IPS-NIHi7 (cell line): ENCODE results near the gene ANKRD13D.

Source experiments
- DNase-seq: peaks from one replicate; pipeline ENCODE4 v3.0.0; 2012; ENCODE audit warnings: mixed read lengths; ENCODE audit errors: extremely low spot score

Gene ANKRD13D

DNA sequence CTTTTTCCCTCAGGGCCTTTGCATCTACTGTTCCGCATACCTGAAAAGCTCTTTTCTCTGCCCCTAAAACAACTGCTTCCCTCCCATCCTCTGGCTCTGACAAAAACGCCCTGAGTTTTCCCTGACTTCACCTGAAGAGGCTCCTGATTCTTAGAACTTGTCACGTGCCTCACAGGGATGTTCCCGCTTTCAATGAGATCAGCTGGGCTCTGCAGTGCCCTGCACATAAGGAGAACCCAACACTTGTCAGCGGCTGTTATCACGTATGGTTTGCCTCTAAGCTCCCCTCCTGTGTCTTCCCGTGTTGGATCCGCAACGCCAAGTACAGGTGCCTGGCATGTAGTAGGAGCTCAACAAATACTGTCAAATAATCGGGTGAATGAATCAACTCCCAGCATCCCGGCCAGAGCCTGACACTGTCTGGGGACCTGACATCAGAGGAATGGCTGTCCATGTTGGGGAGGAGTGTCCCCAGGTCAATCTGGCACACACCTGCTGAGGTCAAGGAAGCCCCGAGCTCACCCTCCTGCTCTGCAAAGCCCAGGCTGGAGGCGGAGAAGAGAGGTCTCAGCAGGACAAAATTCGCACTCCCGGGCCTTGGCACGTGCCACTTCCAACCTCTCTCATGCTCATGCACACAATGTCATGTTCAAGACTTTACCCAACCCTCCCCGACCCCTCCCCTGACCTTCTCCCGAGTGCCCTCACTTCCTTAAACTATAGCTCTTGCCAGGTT lies 27.0 kb upstream of the ANKRD13D start:
- DNase-seq = no peak

DNA sequence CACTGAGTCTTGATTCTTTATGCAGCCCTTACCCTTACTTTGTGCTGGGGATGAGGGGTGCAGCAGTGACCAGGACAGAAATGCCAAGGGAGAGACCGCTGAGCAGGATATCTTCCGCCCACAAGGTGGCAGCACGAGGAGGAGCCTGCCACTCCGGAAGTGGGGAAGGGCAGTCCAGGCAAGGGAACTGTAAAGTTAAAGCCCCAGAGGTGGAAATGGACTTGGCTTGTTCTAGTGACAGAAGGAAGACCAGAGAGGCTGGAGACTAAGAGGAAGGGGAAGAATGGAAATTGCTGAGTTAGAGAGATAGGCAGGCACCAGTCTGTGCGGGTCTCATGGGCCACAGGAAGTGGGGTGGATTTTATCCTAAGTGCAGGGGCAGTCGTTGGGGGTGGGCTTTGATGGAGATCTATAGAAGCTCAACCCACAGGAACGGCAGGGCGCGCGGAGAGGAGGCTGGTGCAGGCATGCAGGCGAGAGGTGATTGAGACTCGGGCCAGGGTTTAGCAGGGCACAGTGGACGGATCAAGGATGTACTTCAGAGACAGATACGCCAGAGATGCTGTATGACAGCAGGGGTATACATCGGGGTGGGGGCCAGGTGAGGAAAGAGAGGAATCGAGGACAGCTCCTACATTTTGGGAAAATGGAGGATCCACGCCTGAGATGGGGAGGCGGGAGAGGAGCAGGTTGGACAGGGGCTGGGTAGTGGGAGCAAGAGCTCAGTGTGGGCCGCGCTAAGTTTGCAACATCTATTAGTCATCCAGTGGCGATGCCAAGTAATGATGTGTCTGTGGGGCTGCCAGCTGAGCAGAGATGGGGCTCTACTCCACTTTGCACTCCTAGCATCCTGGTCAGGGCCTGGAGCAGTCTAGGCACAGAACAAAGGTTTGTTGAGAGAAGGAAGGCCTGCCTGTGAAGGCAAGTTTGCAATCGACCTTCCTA lies 26.1 kb upstream of the ANKRD13D start:
- peak; percentile 89 for DNase-seq

- no peak for DNase-seq
Observed at GRCh38 chr11:67264260-67264659, 24.8 kb upstream of the ANKRD13D start.

- no peak for DNase-seq
Observed at GRCh38 chr11:67264877-67265632, 24.0 kb upstream of the ANKRD13D start.

DNA sequence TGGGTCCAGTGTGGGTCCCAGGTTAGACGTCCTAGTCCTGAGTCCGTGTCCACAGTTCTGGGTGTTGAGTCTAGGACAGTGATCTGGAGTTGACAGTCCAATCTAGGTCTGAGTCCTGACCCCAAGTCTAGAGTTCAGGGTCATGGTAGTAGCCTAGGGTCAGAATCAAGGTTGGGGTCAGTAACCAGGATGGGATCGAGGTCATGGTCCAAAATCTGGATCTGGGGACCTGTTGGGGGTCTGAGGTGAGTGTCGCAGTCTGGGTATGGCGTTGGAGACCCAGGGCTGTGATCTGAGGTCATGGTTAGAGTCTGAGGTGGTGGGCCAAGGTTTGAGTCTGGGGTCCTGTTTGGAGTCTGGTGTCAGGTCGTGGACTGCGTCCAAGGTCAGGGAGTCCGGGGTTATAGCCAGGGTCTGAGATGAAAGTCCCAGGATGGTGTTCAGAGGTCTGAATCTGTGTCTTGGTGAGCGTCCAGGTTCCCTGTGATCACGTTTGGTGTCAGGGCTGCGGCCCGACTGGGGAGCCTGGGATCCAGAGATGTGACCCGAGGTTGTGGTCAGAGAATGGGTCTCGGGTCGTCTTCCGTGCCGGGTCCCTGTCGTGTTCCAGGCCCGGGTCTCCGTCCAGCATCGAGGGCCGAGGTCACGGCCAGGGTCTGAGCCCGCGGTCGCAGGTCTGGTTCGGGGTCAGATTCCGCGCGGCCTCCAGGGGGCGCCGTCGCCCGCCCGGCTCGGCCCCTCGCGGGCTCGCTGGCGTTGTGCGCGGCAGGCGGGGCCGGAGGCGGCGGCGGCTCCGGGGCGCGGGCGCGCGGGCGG lies 23.3 kb upstream of the ANKRD13D start:
- peak; percentile 88 for DNase-seq

GRCh38 chr11:67266449-67267187 lies 22.5 kb upstream of the ANKRD13D start, which contains the start of gene GRK2:
TSS of gene GRK2 (plus strand) at chr11:67266473. CDS start at chr11:67266700, 227 bp downstream.
- DNase-seq = peak; percentile 49

DNA sequence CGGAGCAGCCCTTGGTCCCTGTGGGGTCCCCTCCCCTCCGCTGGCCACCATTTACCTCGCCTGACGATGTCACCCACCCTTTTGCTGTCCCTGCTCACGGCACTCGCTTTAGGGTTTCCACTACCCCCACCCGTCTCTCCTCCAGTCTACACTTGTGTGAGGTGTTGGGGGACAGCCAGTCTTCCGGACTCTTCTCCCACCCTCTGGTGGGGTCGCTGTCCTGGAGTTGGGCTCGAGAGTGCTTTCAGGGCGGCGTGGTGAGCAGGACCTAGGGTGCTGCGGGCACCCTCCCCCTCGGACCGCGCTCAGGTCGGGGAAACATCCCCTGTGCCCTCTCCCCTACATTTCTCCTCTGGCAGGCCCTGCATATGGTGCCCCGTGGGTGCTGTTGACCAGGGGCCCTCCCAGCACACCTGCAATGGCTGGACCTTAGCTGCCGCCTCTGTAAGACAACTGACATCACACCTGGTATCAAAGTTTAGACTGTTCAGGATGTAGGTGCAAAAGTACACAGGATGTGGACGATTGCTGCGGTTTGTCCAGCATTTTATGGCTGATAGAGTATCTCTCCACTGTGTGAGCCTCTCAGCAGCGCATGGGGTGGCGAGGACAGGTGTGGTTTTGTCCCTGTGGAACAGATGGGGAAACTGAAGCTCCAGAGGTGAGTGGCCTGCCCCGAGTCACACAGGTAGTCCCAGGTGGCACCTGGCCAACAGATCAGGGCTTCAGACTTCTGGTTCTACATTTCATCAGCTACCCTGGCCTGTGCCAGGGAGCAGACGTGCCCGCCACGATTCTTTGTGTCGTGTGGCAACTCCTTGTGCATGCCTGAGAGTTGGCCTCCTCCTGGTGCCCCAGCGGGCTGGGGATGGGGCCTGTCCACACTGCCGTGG lies 21.7 kb upstream of the ANKRD13D start:
- no peak for DNase-seq

- no peak for DNase-seq
Observed at GRCh38 chr11:67268081-67268961, 20.8 kb upstream of the ANKRD13D start.

- DNase-seq = no peak
Observed at GRCh38 chr11:67268962-67269268, 20.2 kb upstream of the ANKRD13D start.

- no peak for DNase-seq
Observed at GRCh38 chr11:67269401-67270255, 19.5 kb upstream of the ANKRD13D start.

DNA sequence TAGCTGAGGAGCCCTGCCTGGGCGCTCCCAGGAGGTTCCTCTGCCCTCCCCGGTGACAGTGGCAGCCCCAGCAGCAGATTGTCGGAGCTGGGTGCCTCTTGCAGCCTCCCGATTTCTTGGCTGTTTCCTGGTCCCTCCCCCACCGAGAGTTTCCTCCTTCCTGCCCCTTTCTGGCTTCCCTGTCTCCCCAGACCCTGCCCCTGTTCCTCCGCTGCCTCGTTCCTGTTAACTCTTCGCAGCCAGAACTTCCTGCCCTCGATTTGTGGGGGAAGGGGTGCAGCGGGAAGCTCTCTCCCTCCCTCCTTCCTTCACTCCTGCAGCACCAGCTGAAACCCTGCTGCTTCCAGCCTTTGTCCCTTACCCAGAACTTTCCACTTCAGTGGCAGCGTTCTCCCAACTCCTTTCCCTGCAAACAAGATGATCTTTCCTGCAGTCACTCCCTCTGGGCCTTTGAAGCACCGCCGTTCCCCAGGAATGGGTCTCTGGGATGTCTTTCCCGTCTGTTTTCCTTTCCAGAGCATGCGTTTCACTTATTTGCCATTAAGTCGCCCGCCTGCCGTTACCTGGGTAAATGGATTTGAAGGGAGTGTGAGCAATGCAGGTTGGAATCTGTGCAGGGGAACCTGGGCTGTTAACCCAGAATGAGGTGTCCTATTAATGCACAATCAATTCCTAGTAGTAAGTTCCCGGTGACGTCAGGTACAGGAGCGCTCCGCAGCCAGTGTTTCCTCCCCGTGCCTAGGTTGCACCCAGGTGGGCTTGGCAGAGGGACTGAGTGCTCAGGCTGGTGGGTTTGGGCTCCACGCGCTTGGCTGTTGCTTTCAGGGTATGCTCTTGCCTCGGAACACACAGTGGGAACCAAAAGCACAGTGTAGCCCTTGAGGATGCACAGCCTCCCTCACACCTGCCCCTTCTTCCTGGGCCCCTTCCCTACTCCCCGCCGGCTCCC lies 18.6 kb upstream of the ANKRD13D start:
- peak; percentile 76 for DNase-seq

DNA sequence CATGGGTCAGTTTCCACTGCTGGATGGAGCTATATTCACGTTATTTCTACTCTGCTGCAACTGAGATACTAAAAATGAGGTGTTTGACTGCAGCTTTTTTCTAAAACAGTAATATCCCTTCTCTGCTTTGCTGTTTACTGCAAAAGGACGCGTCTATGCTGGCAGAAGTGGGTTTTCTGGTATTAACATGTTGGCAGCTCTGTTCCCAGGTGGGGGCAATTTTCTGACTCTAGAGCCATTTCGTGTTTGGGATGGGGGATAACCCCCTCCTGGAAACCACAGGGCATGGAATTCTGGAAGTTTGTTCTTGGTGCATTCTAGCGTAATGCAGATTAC lies 17.9 kb upstream of the ANKRD13D start:
- no peak for DNase-seq

GRCh38 chr11:67271541-67272284 lies 17.4 kb upstream of the ANKRD13D start:
- no peak for DNase-seq

DNA sequence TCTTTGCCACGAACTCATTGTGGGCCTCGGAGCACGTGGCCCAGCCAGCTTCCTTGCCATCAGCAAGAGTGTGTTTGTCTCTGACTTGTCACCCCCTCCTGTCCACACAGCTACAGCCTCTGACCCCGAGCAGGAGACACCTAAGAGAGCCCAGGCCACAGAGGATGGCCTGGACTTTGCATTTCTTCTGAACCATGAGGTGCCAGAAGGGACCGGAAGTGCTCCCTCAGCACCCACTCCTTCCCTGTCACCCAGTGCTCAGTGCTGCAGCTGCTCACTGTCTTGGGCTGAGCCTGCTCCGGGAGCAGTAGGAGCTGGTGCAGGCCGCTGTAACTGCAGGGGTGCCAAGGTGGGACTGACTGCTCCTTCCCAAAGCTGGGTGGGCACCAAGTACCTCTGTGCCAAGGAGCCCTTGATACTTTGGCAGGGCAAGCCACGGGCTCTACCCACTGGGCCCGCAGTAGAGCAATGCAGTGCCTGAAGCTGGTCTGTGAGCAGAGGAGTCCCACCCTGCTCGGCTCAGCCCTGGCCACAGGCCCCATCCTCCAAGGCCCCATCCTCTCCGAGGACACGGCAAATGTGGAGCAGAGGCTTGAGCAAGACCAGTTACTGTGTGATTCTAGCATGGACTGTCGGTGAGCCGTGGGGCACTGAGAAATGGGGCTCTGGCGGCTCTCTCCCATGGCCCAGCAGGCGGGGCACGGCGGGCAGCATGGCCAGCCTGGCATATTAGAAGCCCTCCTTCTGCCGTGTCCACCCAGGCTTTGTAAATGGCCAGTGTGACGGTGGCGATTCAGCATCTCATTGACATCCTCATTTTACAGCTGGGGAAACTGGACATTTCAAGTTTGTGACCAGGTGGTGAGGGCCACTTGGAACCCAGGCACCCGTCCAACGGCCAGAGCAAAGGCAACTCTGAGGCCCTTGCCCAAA lies 16.5 kb upstream of the ANKRD13D start:
- no peak for DNase-seq
